Smooth muscle cell (in vitro differentiated cells): ENCODE data around the gene ESD. TPM values are rescaled to one million over a fixed set of nuclear protein-coding genes. Genes with fewer than 3 reads are reported as not detected.
A peak's percentile ranks its signal among the peaks of the same experiment; 100 is the strongest.

Experiments
- DNase-seq: peaks from one replicate; lab custom pipeline; 2025; ENCODE audit not compliant: unreplicated experiment; lab: John Stamatoyannopoulos, UW
- H2AFZ ChIP-seq: fragments of 200-600 bp; sonication (generic); 2 replicates; pipeline ENCODE4 v1.6.0; 2016; ENCODE audit warnings: antibody characterized with exemption, low read depth, mild to moderate bottlenecking
- H3F3A ChIP-seq: fragments of 200-600 bp; sonication (generic); 2 replicates; pipeline ENCODE4 v1.6.0; 2017; ENCODE audit warnings: antibody characterized with exemption, low read depth
- H3K27ac ChIP-seq: fragments of 200-600 bp; sonication (generic); 2 replicates; pipeline ENCODE4 v1.5.1; 2016; ENCODE audit warnings: low read depth, mild to moderate bottlenecking
- H3K27me3 ChIP-seq: fragments of 200-600 bp; sonication (generic); 2 replicates; pipeline ENCODE4 v1.6.1; 2016; ENCODE audit warnings: low read depth, mild to moderate bottlenecking
- H3K36me3 ChIP-seq: fragments of 200-600 bp; sonication (generic); 2 replicates; pipeline ENCODE4 v1.5.1; 2016; ENCODE audit warnings: low read depth
- H3K4me1 ChIP-seq: fragments of 200-600 bp; sonication (generic); 2 replicates; pipeline ENCODE4 v1.5.1; 2016; ENCODE audit warnings: low read depth
- H3K4me2 ChIP-seq: fragments of 200-600 bp; sonication (generic); 2 replicates; pipeline ENCODE4 v1.6.0; 2016; ENCODE audit warnings: mild to moderate bottlenecking
- H3K4me3 ChIP-seq: fragments of 200-600 bp; sonication (generic); 2 replicates; pipeline ENCODE4 v1.5.1; 2016; ENCODE audit warnings: mild to moderate bottlenecking
- H3K79me2 ChIP-seq: fragments of 200-600 bp; sonication (generic); 2 replicates; pipeline ENCODE4 v1.6.0; 2016; ENCODE audit warnings: low read depth, mild to moderate bottlenecking
- H3K9ac ChIP-seq: fragments of 200-600 bp; sonication (generic); 2 replicates; pipeline ENCODE4 v1.6.0; 2016; ENCODE audit warnings: low read depth
- H3K9me3 ChIP-seq: fragments of 200-600 bp; sonication (generic); replicated peaks from 2 replicates; pipeline ENCODE4 v1.5.1; 2016; ENCODE audit warnings: low read depth
- H4K20me1 ChIP-seq: fragments of 200-600 bp; sonication (generic); 2 replicates; pipeline ENCODE4 v1.6.0; 2016; ENCODE audit warnings: low read depth
- WGBS: methylation state at CpG from one replicate; pipeline ENCODE4 v1.1.7; 2016; ENCODE audit warnings: low lambda C conversion rate; 5-methylcytosine and 5-hydroxymethylcytosine counted together
- polyA plus RNA-seq: library from polyadenylated mRNA; unstranded; fragments of >200 nt; fragmentation: Nextera tagmentation; extraction: Ambion mirVana; gene quantifications from 2 replicates; pipeline ENCODE4 v1.2.1, GENCODE V29; 2016
- total RNA-seq: library from RNA; depleted of rRNA; stranded (reverse); fragments of >200 nt; gene quantifications from 2 replicates; pipeline ENCODE4 v1.2.3, GENCODE V29; 2014
- TF ChIP-seq, protein P1 (sequence below): fragments of 200-600 bp; sonication (generic); IDR thresholded peaks from 2 replicates; pipeline ENCODE4 v1.5.1; 2017; ENCODE audit warnings: borderline replicate concordance, mild to moderate bottlenecking, antibody characterized with exemption; ENCODE audit not compliant: insufficient read depth, poor library complexity, severe bottlenecking

The ESD gene, protein sequence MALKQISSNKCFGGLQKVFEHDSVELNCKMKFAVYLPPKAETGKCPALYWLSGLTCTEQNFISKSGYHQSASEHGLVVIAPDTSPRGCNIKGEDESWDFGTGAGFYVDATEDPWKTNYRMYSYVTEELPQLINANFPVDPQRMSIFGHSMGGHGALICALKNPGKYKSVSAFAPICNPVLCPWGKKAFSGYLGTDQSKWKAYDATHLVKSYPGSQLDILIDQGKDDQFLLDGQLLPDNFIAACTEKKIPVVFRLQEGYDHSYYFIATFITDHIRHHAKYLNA
- total RNA-seq: 133 and 147 TPM in 2 replicates
- polyA plus RNA-seq: 142 and 146 TPM in 2 replicates

DNA sequence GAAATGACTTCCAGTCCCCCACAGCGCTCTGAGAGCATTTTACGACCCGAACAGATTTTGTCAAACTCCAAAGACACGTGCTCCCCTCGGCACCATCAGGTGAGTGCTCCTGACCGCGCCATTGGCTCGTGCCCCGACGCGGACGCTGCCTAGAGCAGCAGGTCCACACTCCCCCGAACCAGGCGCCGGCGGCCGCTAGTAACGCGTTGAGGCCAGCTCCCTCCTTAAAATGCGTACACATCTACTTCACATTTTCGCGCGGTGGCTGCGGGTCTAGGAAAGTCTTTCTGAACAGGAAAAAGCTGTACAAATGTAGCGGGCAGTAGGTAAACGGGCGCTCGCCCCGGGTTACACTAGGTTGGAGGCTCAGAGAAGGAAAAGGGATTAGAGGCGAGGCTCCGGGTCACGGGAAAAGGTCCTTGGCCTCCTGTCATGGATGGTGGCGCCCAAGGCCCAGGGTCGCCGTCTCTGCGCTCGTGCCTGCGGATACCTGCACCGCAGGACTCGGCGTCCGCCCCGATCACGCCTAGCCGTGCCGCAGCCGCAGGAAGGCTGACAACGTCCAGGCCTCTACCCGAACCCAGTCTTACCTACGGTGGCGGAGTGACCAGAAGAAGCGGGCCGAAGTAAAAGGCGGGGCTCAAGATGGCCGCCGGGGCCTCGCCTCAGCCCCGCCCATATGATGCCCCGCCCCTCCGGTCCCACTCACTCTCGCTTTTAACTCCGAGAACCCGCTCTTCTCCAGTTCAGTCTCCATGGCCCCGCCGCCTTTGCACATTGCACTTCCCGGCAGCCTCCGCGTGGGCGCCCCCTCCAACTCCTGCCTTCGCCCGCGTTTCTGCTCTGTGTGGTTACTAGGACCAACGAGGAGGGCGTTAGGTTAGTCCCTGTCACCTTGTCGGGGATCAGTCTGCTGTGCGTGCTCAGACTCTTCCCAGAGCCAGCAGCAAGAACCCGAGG, at the start of gene ESD:
TSS of gene ESD (minus strand) at position 647 of the 960 bp plus-strand sequence. CDS start 5,748 bp downstream, outside the sequence.
- H3F3A ChIP-seq: no peaks in the 10 kb centered on the region
- H3K9ac ChIP-seq: peak within 1 kb of the TSS; percentile 85
- TF ChIP-seq, protein P1, sequence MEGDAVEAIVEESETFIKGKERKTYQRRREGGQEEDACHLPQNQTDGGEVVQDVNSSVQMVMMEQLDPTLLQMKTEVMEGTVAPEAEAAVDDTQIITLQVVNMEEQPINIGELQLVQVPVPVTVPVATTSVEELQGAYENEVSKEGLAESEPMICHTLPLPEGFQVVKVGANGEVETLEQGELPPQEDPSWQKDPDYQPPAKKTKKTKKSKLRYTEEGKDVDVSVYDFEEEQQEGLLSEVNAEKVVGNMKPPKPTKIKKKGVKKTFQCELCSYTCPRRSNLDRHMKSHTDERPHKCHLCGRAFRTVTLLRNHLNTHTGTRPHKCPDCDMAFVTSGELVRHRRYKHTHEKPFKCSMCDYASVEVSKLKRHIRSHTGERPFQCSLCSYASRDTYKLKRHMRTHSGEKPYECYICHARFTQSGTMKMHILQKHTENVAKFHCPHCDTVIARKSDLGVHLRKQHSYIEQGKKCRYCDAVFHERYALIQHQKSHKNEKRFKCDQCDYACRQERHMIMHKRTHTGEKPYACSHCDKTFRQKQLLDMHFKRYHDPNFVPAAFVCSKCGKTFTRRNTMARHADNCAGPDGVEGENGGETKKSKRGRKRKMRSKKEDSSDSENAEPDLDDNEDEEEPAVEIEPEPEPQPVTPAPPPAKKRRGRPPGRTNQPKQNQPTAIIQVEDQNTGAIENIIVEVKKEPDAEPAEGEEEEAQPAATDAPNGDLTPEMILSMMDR: no peak
- peak within 1 kb of the TSS; percentile 88 for H3K4me3 ChIP-seq
- H3K27ac ChIP-seq: peak within 1 kb of the TSS; percentile 73
- no peaks in the 10 kb centered on the region for H4K20me1 ChIP-seq
- H3K36me3 ChIP-seq: no peaks in the 10 kb centered on the region
- H3K4me1 ChIP-seq: peaks cover 25% of the 10 kb centered on the region
- WGBS: 1% methylated on average over 71 of the region's 77 CpGs
- H2AFZ ChIP-seq: peak within 1 kb of the TSS; percentile 99
- DNase-seq: peak; percentile 71
- peaks cover 33% of the 10 kb centered on the region for H3K79me2 ChIP-seq
- H3K27me3 ChIP-seq: no peaks in the 10 kb centered on the region
- H3K4me2 ChIP-seq: peak within 1 kb of the TSS; percentile 97
- H3K9me3 ChIP-seq: no peaks in the 10 kb centered on the region

DNA sequence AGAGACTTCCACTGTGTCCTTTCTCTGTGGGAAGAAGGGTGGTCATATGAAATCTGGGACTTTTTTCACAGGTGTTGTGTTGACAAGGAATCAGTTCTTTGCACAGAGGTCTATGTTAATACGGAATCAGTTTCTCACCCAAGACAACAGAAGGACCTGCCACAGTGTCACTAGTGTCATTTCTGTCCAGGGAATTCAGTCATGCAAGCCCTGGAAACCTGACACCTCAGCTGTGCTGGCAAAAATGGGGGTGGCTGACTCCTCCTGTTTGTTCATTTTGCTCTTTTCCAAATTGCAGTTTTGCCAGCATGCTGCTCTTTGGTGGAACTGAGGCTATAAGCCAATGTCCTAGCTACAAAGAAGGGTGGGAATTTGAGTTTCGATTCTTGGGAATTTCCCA, 49.8 kb upstream of the ESD start:
- Histone ChIP-seq H3K27me3 (no peaks in the 10 kb centered on the region), H3K9me3 (no peaks in the 10 kb centered on the region), H3K9ac (no peak overlapping the region), H3K4me1 (no peaks in the 10 kb centered on the region), H4K20me1 (no peaks in the 10 kb centered on the region), H3K27ac (no peak overlapping the region), H3K4me2 (no peak overlapping the region), H2AFZ (no peak overlapping the region), H3K36me3 (no peaks in the 10 kb centered on the region), H3K79me2 (no peaks in the 10 kb centered on the region), H3K4me3 (no peak overlapping the region), H3F3A (no peaks in the 10 kb centered on the region)
- WGBS: 73% methylated on average over 2 of the region's 2 CpGs
- TF ChIP-seq, protein P1: no peak
- no peak for DNase-seq

DNA sequence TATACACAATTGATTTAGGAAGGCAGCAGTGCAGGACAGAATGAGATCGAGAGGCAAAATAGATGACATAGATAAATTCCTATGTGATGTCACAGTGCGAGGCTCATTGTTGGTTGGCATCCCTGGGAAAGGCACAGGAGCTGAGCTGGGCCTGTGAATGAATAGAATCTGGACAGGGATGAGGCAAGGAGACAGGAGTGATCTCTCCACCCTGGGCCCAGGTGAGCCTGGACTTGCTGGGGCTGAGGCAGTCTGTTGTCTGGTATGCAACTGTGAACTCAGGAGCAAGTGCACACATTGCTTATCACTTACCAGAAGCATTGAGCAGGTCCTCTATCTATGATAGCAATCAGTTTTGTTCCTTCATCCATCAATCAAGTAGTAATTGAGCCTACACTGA, 48.2 kb upstream of the ESD start:
- H3K27me3 ChIP-seq: no peaks in the 10 kb centered on the region
- H3K4me2 ChIP-seq: no peak overlapping the region
- no peak overlapping the region for H3K4me3 ChIP-seq
- no peaks in the 10 kb centered on the region for H3K36me3 ChIP-seq
- TF ChIP-seq, protein P1: no peak
- H3K9me3 ChIP-seq: no peaks in the 10 kb centered on the region
- H3K9ac ChIP-seq: no peak overlapping the region
- H3F3A ChIP-seq: no peaks in the 10 kb centered on the region
- 92% methylated on average over 2 of the region's 2 CpGs for WGBS
- no peak overlapping the region for H3K27ac ChIP-seq
- no peak for DNase-seq
- no peaks in the 10 kb centered on the region for H3K79me2 ChIP-seq
- H2AFZ ChIP-seq: no peak overlapping the region
- no peaks in the 10 kb centered on the region for H4K20me1 ChIP-seq
- H3K4me1 ChIP-seq: no peaks in the 10 kb centered on the region
